SK-N-MC (cell line): Measurements from ENCODE around the gene NLK.

Experiments used
- EZH2 ChIP-seq: fragments of 200-600 bp; sonication (generic); IDR thresholded peaks from one replicate; pipeline ENCODE4 v1.6.1; 2017; ENCODE audit warnings: antibody characterized with exemption
- POLR2AphosphoS5 ChIP-seq: IDR thresholded peaks from 2 replicates; pipeline ENCODE4 v1.6.1; 2012; ENCODE audit warnings: mild to moderate bottlenecking, low read depth, low read length, borderline replicate concordance

GRCh38 chr17:28206292-28206691, 163.8 kb downstream of the NLK start:
- TF ChIP-seq EZH2 (no peak), POLR2AphosphoS5 (no peak)
